A673 (cell line): Measurements from ENCODE around the gene ADGRB2. TPM values are rescaled to one million over a fixed set of nuclear protein-coding genes. Genes with fewer than 3 reads are reported as not detected.

ENCODE experiments used
- BruUV-seq: library from RNA; stranded (reverse); fragments of 400-500 nt; replicated peaks from 2 replicates; lab custom pipeline; 2021; lab: Mats Ljungman, UMichigan
- CTCF ChIA-PET: fragments of 300-600 bp; sonication (Branson Sonifier 250); formaldehyde crosslinking; loops from one replicate; lab custom pipeline; 2022; ENCODE audit warnings: antibody characterized with exemption; lab: Charles Lee
- POLR2A ChIA-PET: fragments of 300-600 bp; sonication (Branson Sonifier 250); formaldehyde crosslinking; loops from one replicate; lab custom pipeline; 2022; ENCODE audit warnings: antibody characterized with exemption; ENCODE audit not compliant: low non-redundant PET; lab: Charles Lee
- DNase-seq: peaks from one replicate; pipeline ENCODE4 v3.0.0-alpha.2; 2015; ENCODE audit warnings: low spot score
- H3K27ac ChIP-seq: fragments of 200-600 bp; sonication (generic); 2 replicates; pipeline ENCODE4 v1.5.1; 2016; ENCODE audit warnings: mixed run types, low read depth, mild to moderate bottlenecking, mixed read lengths, antibody characterized with exemption, low read length; ENCODE audit not compliant: poor library complexity, severe bottlenecking
- H3K27me3 ChIP-seq: fragments of 200-600 bp; sonication (generic); replicated peaks from 2 replicates; pipeline ENCODE4 v1.6.1; 2017; ENCODE audit warnings: mixed run types, low read depth, mild to moderate bottlenecking, mixed read lengths, antibody characterized with exemption, low read length; ENCODE audit not compliant: insufficient read depth, poor library complexity
- H3K36me3 ChIP-seq: fragments of 200-600 bp; sonication (generic); 2 replicates; pipeline ENCODE4 v1.6.1; 2016; ENCODE audit warnings: mixed run types, mild to moderate bottlenecking, mixed read lengths, antibody characterized with exemption, low read length; ENCODE audit not compliant: insufficient read depth, poor library complexity, severe bottlenecking
- H3K4me1 ChIP-seq: fragments of 200-600 bp; sonication (generic); 2 replicates; pipeline ENCODE4 v1.6.1; 2017; ENCODE audit warnings: mixed run types, mild to moderate bottlenecking, mixed read lengths, antibody characterized with exemption, low read length; ENCODE audit not compliant: insufficient read depth, poor library complexity, severe bottlenecking
- H3K4me3 ChIP-seq: fragments of 200-600 bp; sonication (generic); 2 replicates; pipeline ENCODE4 v1.5.1; 2016; ENCODE audit warnings: low read depth, mixed run types, mild to moderate bottlenecking, mixed read lengths, low read length; ENCODE audit not compliant: poor library complexity, severe bottlenecking
- H3K9me3 ChIP-seq: fragments of 200-600 bp; sonication (generic); 2 replicates; pipeline ENCODE4 v1.6.1; 2016; ENCODE audit warnings: mixed run types, low read depth, mild to moderate bottlenecking, mixed read lengths, antibody characterized with exemption, low read length; ENCODE audit not compliant: poor library complexity, severe bottlenecking
- CTCF ChIP-seq: fragments of 300-800, 200-600 bp; sonication (generic); conservative IDR thresholded peaks from 2 replicates; pipeline ENCODE4 v1.5.1; 2017; ENCODE audit warnings: low read depth, mild to moderate bottlenecking, antibody characterized with exemption, low read length, moderate library complexity, mixed read lengths
- EZH2 ChIP-seq: fragments of 200-600 bp; sonication (generic); IDR thresholded peaks from 2 replicates; pipeline ENCODE4 v1.6.1; 2017; ENCODE audit warnings: borderline replicate concordance, low read depth, mild to moderate bottlenecking, mixed read lengths, antibody characterized with exemption, low read length; ENCODE audit not compliant: poor library complexity, severe bottlenecking
- intact Hi-C: fragments of 100-400 bp; cut with micrococcal nuclease; formaldehyde crosslinking; loops from one replicate; pipeline ENCODE4 v1.10.0; 2022; ENCODE audit not compliant: unreplicated experiment
- total RNA-seq: library from RNA; stranded (reverse); gene quantifications from 2 replicates; pipeline ENCODE4 v1.2.3, GENCODE V29; 2021

Gene ADGRB2
- total RNA-seq, 1 experiment from 2014 or later: 5.9 TPM

DNA sequence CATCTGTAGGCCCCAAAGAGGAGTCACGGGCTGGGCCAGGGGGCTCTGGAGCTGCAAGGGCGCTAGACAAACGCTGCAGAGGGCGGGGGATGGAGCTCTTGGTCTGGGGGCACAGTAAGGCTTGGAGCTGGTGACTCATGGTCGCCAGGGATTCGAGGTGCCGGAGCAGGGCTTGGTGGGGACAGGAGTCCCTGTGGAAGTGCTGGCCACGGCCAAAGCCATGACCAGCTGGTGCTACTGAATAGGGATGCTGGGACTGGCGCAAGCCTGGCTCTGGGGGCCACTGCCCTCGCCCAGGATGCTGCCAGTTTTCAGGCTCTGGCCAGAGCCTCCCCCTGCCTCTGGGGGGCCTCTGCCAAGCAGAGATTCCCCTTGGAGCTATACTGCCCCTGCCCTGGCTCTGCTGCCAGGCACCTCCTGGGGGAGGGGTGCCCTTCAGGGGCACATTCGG is 26.5 kb upstream of the ADGRB2 start:
- Histone ChIP-seq H3K9me3 (no peaks in the 10 kb centered on the region), H3K36me3 (no peaks in the 10 kb centered on the region), H3K27ac (no peak overlapping the region), H3K27me3 (no peaks in the 10 kb centered on the region), H3K4me3 (no peak overlapping the region), H3K4me1 (peaks cover 6% of the 10 kb centered on the region)
- TF ChIP-seq CTCF: no peak
- TF ChIP-seq EZH2: no peak
- no TSS peak for BruUV-seq
- no peak for DNase-seq
- intact Hi-C loops: no loop called here
- ChIA-PET POLR2A (no interaction called here), CTCF (interaction anchor here (1.0 to 2.1 kb wide), 2 partner anchors 25 to 173 kb away, joined by 3 to 10 read pairs; no protein-coding TSS in a partner anchor)

DNA sequence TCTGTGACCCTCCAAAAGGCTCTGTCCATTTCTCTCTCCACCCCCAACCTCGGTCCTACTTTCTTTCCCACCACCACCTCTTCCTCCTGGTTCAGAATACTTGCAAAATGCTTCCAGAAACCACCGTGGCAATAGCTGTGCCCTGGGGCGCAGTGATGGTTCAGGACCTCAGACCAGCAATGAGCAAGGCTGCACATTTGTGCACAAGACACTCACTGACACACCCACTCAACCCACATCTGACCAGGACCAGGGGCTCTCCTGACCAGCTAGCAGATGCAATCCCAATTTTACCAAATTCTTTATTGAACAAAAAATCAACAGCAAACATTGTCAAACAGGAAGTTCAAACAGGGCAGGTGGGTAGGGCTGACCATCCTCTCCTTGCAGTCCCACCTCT is 26.0 kb upstream of the ADGRB2 start:
- CTCF ChIA-PET: interaction anchor here (1.0 to 2.1 kb wide), 3 partner anchors 24 to 173 kb away, joined by 3 to 10 read pairs (median 9); no protein-coding TSS in a partner anchor
- intact Hi-C loops: no loop called here

GRCh38 chr1:31789259-31790065 is 25.3 kb upstream of the ADGRB2 start:
- peak; percentile 93 for DNase-seq
- H3K4me3 ChIP-seq: peak overlapping the region; percentile 56
- H3K36me3 ChIP-seq: no peaks in the 10 kb centered on the region
- H3K4me1 ChIP-seq: peaks cover 9% of the 10 kb centered on the region
- BruUV-seq: no TSS peak
- peak; percentile 94 for TF ChIP-seq CTCF
- no peak for TF ChIP-seq EZH2
- ChIA-PET CTCF (interaction anchor here (0.5 to 2.1 kb wide), 34 partner anchors 10 to 727 kb away, joined by 3 to 23 read pairs (median 5); partner anchors contain the start of gene FABP3), POLR2A (interaction anchor here (0.6 kb wide), 1 partner anchor 86 kb away, joined by 4 read pairs; the partner anchor contains the start of gene COL16A1)
- intact Hi-C loops: loop anchor here (5.0 to 10.0 kb wide), 3 partner anchors 127 to 395 kb away; no protein-coding TSS in a partner anchor
- no peaks in the 10 kb centered on the region for H3K27me3 ChIP-seq
- peak overlapping the region; percentile 18 for H3K27ac ChIP-seq
- H3K9me3 ChIP-seq: no peaks in the 10 kb centered on the region

More for the DNA sequence above, 26.0 kb upstream of the ADGRB2 start:
- no peaks in the 10 kb centered on the region for H3K9me3 ChIP-seq
- no peaks in the 10 kb centered on the region for H3K36me3 ChIP-seq
- BruUV-seq: no TSS peak
- H3K27me3 ChIP-seq: no peaks in the 10 kb centered on the region
- H3K27ac ChIP-seq: no peak overlapping the region
- no peak for DNase-seq
- H3K4me1 ChIP-seq: peaks cover 6% of the 10 kb centered on the region
- TF ChIP-seq EZH2 (no peak), CTCF (no peak)
- H3K4me3 ChIP-seq: no peak overlapping the region
- POLR2A ChIA-PET: no interaction called here
